HG03460 (cell line): ENCODE data around the gene SVEP1.
"Not testable (repeated sequence)": the region's sequence is repeated elsewhere in the genome, so short reads cannot be mapped to it uniquely, and the experiment has no call there.

Experiments used
- ATAC-seq: cut with Tn5 transposase; IDR thresholded peaks from one replicate; pipeline ENCODE4 v1.9.1; 2021; ENCODE audit not compliant: unreplicated experiment

The SVEP1 gene

GRCh38 chr9:110451726-110452125 is 127.8 kb downstream of the SVEP1 start:
- ATAC-seq = no peak

GRCh38 chr9:110447476-110447875 is 132.1 kb downstream of the SVEP1 start:
- no peak for ATAC-seq

GRCh38 chr9:110446171-110446570 is 133.4 kb downstream of the SVEP1 start:
- ATAC-seq = no peak

- ATAC-seq = no peak
Observed at GRCh38 chr9:110444911-110445310, 134.6 kb downstream of the SVEP1 start.

- no peak for ATAC-seq
Observed at GRCh38 chr9:110443866-110444220, 135.7 kb downstream of the SVEP1 start.

- no peak for ATAC-seq
Observed at GRCh38 chr9:110443146-110443865, 136.2 kb downstream of the SVEP1 start.

- no peak for ATAC-seq
Observed at GRCh38 chr9:110440796-110441195, 138.7 kb downstream of the SVEP1 start.

- no peak for ATAC-seq
Observed at GRCh38 chr9:110440172-110440571, 139.4 kb downstream of the SVEP1 start.

GRCh38 chr9:110432253-110432652 is 147.3 kb downstream of the SVEP1 start:
- no peak for ATAC-seq

GRCh38 chr9:110429453-110429852 is 150.1 kb downstream of the SVEP1 start:
- ATAC-seq = no peak

GRCh38 chr9:110427497-110428104 is 151.9 kb downstream of the SVEP1 start:
- no peak for ATAC-seq

GRCh38 chr9:110426052-110426709 is 153.4 kb downstream of the SVEP1 start:
- no peak for ATAC-seq

GRCh38 chr9:110414471-110414870 is 165.1 kb downstream of the SVEP1 start:
- no peak for ATAC-seq

- no peak for ATAC-seq
Observed at GRCh38 chr9:110410961-110411360, 168.6 kb downstream of the SVEP1 start.

- ATAC-seq = no peak
Observed at GRCh38 chr9:110408598-110408997, 170.9 kb downstream of the SVEP1 start.

- ATAC-seq = no peak
Observed at GRCh38 chr9:110405858-110406443, 173.6 kb downstream of the SVEP1 start.

- ATAC-seq = no peak
Observed at GRCh38 chr9:110404473-110404872, 175.1 kb downstream of the SVEP1 start.

- ATAC-seq = no peak
Observed at GRCh38 chr9:110399983-110400382, 179.6 kb downstream of the SVEP1 start.

- not testable (repeated sequence) for ATAC-seq
Observed at GRCh38 chr9:110398992-110399391, 180.5 kb downstream of the SVEP1 start.

- ATAC-seq = no peak
Observed at GRCh38 chr9:110391826-110392485, 187.6 kb downstream of the SVEP1 start.

- no peak for ATAC-seq
Observed at GRCh38 chr9:110389148-110389750, 190.3 kb downstream of the SVEP1 start.
